GM23338 (cell line): ENCODE results near the gene ATF5. TPM values are rescaled to one million over a fixed set of nuclear protein-coding genes. Genes with fewer than 3 reads are reported as not detected.

Source experiments
- CREB1 ChIP-seq: fragments of 250-450 bp; sonication (Bioruptor Pico); IDR thresholded peaks from 2 replicates; pipeline ENCODE4 v1.5.0; 2020; ENCODE audit warnings: low read depth, mild to moderate bottlenecking, moderate library complexity
- JUNB ChIP-seq: IDR thresholded peaks from one replicate; pipeline ENCODE4 v1.6.1; 2016; ENCODE audit warnings: antibody characterized with exemption; ENCODE audit not compliant: unreplicated experiment
- NANOG ChIP-seq: IDR thresholded peaks from 2 replicates; pipeline ENCODE4 v1.6.1; 2016; ENCODE audit warnings: antibody characterized with exemption, borderline replicate concordance
- POLR2AphosphoS5 ChIP-seq: IDR thresholded peaks from 2 replicates; pipeline ENCODE4 v1.6.1; 2016; ENCODE audit warnings: antibody characterized with exemption, low read depth
- ZNF114 ChIP-seq: fragments of 250-450 bp; sonication (Bioruptor Pico); IDR thresholded peaks from 2 replicates; pipeline ENCODE4 v1.5.0; 2020; ENCODE audit warnings: mild to moderate bottlenecking, moderate library complexity
- ZNF331 ChIP-seq: fragments of 250-450 bp; sonication (Bioruptor Pico); IDR thresholded peaks from 2 replicates; pipeline ENCODE4 v1.5.0; 2020; ENCODE audit warnings: low read depth, mild to moderate bottlenecking, moderate library complexity
- microRNA-seq: library from miRNA; unstranded; fragments of <30 nt; microRNA quantifications from one replicate; pipeline ENCODE4, GENCODE V29; 2017
- polyA plus RNA-seq: library from polyadenylated mRNA; unstranded; fragments of >200 nt; fragmentation: Nextera tagmentation; extraction: Ambion mirVana; gene quantifications from 2 replicates; pipeline ENCODE4 v1.2.1, GENCODE V29; 2016
- total RNA-seq: library from RNA; depleted of rRNA; stranded (reverse); fragments of >200 nt; shearing (Covaris generic); gene quantifications from 2 replicates; pipeline ENCODE4 v1.2.3, GENCODE V29; 2014; rRNA removed
- TF ChIP-seq, protein P1 (sequence below): fragments of 250-450 bp; sonication (Bioruptor Pico); IDR thresholded peaks from 2 replicates; pipeline ENCODE4 v1.5.0; 2020; ENCODE audit warnings: mild to moderate bottlenecking, moderate library complexity

ATF5 gene
- total and polyA plus RNA-seq, 2 experiments from 2014 or later, result 7.4 to 9.6 TPM

DNA sequence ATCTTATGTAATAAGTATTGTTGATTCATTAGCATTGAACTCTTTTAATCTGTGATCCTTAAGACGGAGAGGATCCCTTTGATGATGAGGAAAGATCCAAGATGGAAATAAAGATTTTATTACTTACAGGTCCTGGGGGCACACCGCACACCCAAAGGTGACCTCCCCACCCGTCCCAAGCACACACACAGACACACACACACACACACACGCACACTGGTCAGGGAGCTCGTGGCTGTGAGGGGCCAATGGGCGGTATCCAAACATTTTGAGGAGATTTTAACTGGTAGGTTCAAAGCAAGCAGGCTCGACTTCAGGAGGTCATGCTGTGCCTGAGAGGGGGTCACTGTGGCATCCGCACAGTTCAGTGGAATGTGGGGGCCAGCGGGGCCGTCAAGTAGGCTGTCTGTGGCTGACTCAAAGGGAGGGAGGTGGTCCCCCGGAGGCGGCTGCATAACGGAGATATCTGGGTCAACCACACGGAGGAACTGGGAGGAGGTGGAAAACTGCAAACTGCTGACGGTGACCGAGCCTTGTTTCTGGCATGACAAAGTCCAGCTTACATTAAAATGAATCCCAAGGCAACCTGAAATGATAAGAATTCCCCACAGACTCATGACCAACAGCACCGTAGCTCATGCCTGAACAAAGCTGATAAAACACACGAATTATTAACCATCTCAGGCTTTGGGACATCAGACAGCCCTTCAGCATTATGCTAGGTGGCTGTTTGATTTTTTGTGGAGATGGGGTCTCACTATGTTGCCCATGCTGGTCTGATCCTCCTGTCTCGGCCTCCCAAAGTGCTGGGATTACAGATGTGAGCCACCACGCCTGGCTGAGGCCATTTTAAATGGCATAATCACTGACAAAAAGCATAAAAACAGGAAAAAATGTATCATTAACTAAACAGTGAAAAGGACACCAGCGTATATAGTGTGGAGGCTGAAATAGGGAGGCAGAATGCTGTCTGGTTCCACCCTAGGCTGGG lies 52.9 kb downstream of the ATF5 start (continued):
- TF ChIP-seq ZNF114 (no peak), NANOG (no peak), CREB1 (CRISPR knock-in tag) (no peak), ZNF331 (CRISPR knock-in tag) (no peak), POLR2AphosphoS5 (no peak), JUNB (no peak)
- TF ChIP-seq, protein P1, sequence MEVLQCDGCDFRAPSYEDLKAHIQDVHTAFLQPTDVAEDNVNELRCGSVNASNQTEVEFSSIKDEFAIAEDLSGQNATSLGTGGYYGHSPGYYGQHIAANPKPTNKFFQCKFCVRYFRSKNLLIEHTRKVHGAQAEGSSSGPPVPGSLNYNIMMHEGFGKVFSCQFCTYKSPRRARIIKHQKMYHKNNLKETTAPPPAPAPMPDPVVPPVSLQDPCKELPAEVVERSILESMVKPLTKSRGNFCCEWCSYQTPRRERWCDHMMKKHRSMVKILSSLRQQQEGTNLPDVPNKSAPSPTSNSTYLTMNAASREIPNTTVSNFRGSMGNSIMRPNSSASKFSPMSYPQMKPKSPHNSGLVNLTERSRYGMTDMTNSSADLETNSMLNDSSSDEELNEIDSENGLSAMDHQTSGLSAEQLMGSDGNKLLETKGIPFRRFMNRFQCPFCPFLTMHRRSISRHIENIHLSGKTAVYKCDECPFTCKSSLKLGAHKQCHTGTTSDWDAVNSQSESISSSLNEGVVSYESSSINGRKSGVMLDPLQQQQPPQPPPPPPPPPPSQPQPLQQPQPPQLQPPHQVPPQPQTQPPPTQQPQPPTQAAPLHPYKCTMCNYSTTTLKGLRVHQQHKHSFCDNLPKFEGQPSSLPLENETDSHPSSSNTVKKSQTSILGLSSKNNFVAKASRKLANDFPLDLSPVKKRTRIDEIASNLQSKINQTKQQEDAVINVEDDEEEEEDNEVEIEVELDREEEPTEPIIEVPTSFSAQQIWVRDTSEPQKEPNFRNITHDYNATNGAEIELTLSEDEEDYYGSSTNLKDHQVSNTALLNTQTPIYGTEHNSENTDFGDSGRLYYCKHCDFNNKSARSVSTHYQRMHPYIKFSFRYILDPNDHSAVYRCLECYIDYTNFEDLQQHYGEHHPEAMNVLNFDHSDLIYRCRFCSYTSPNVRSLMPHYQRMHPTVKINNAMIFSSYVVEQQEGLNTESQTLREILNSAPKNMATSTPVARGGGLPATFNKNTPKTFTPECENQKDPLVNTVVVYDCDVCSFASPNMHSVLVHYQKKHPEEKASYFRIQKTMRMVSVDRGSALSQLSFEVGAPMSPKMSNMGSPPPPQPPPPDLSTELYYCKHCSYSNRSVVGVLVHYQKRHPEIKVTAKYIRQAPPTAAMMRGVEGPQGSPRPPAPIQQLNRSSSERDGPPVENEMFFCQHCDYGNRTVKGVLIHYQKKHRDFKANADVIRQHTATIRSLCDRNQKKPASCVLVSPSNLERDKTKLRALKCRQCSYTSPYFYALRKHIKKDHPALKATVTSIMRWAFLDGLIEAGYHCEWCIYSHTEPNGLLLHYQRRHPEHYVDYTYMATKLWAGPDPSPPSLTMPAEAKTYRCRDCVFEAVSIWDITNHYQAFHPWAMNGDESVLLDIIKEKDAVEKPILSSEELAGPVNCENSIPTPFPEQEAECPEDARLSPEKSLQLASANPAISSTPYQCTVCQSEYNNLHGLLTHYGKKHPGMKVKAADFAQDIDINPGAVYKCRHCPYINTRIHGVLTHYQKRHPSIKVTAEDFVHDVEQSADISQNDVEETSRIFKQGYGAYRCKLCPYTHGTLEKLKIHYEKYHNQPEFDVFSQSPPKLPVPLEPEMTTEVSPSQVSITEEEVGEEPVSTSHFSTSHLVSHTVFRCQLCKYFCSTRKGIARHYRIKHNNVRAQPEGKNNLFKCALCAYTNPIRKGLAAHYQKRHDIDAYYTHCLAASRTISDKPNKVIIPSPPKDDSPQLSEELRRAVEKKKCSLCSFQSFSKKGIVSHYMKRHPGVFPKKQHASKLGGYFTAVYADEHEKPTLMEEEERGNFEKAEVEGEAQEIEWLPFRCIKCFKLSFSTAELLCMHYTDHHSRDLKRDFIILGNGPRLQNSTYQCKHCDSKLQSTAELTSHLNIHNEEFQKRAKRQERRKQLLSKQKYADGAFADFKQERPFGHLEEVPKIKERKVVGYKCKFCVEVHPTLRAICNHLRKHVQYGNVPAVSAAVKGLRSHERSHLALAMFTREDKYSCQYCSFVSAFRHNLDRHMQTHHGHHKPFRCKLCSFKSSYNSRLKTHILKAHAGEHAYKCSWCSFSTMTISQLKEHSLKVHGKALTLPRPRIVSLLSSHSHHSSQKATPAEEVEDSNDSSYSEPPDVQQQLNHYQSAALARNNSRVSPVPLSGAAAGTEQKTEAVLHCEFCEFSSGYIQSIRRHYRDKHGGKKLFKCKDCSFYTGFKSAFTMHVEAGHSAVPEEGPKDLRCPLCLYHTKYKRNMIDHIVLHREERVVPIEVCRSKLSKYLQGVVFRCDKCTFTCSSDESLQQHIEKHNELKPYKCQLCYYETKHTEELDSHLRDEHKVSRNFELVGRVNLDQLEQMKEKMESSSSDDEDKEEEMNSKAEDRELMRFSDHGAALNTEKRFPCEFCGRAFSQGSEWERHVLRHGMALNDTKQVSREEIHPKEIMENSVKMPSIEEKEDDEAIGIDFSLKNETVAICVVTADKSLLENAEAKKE (CRISPR knock-in tag), result no peak

Small RNA genes within 50 kb of the gene (microRNA-seq; reads per million reads assigned to microRNA genes)
- 1.8 reads per million for gene MIR4750

Other genes starting within 250 kb of the ATF5 start
- 3.1 and 5.7 TPM in 2 replicates for gene ADM5, start 239.6 kb upstream of the ATF5 start, total RNA-seq
- gene ADM5, start 239.6 kb upstream of the ATF5 start, polyA plus RNA-seq, result 2.6 and 2.8 TPM in 2 replicates
- gene CPT1C, start 238.1 kb upstream of the ATF5 start, total RNA-seq, result 46.8 and 63.4 TPM in 2 replicates
- gene CPT1C, start 238.1 kb upstream of the ATF5 start, polyA plus RNA-seq, result 77.3 and 79.3 TPM in 2 replicates
- gene TSKS, start 165.9 kb upstream of the ATF5 start, total RNA-seq, result not detected in 2 replicates
- 0.82 and 0.99 TPM in 2 replicates for gene TSKS, start 165.9 kb upstream of the ATF5 start, polyA plus RNA-seq
- gene AP2A1, start 162.2 kb upstream of the ATF5 start, total RNA-seq, result 110 and 129 TPM in 2 replicates
- gene AP2A1, start 162.2 kb upstream of the ATF5 start, polyA plus RNA-seq, result 34.1 and 37.2 TPM in 2 replicates
- 25.7 and 34.8 TPM in 2 replicates for gene FUZ, start 115.9 kb upstream of the ATF5 start, total RNA-seq
- gene FUZ, start 115.9 kb upstream of the ATF5 start, polyA plus RNA-seq, result 24.3 TPM in 2 replicates
- 47.1 and 58.6 TPM in 2 replicates for gene MED25, start 110.9 kb upstream of the ATF5 start, total RNA-seq
- gene MED25, start 110.9 kb upstream of the ATF5 start, polyA plus RNA-seq, result 45.6 and 46.4 TPM in 2 replicates
- 194 and 209 TPM in 2 replicates for gene PTOV1, start 78.0 kb upstream of the ATF5 start, total RNA-seq
- gene PTOV1, start 78.0 kb upstream of the ATF5 start, polyA plus RNA-seq, result 188 and 225 TPM in 2 replicates
- 81.4 and 99.6 TPM in 2 replicates for gene PNKP, start 61.6 kb upstream of the ATF5 start, total RNA-seq
- 109 and 112 TPM in 2 replicates for gene PNKP, start 61.6 kb upstream of the ATF5 start, polyA plus RNA-seq
- gene AKT1S1, start 51.9 kb upstream of the ATF5 start, total RNA-seq, result 15.7 and 21.5 TPM in 2 replicates
- gene AKT1S1, start 51.9 kb upstream of the ATF5 start, polyA plus RNA-seq, result 28.0 and 28.6 TPM in 2 replicates
- gene TBC1D17, start 51.5 kb upstream of the ATF5 start, total RNA-seq, result 12.1 and 19.3 TPM in 2 replicates
- 39.5 and 43.1 TPM in 2 replicates for gene TBC1D17, start 51.5 kb upstream of the ATF5 start, polyA plus RNA-seq
- gene IL4I1, start 32.3 kb upstream of the ATF5 start, total RNA-seq, result 0.50 and 0.69 TPM in 2 replicates
- 0.57 and 0.60 TPM in 2 replicates for gene IL4I1, start 32.3 kb upstream of the ATF5 start, polyA plus RNA-seq
- gene NUP62, start 299 bp downstream of the ATF5 start, total RNA-seq, result 87.7 and 99.4 TPM in 2 replicates
- 54.0 and 55.5 TPM in 2 replicates for gene NUP62, start 299 bp downstream of the ATF5 start, polyA plus RNA-seq
- not detected in 2 replicates for gene SIGLEC11, start 32.0 kb downstream of the ATF5 start, total RNA-seq
- gene SIGLEC11, start 32.0 kb downstream of the ATF5 start, polyA plus RNA-seq, result not detected in 2 replicates
- 20.4 and 29.1 TPM in 2 replicates for gene VRK3, start 96.2 kb downstream of the ATF5 start, total RNA-seq
- gene VRK3, start 96.2 kb downstream of the ATF5 start, polyA plus RNA-seq, result 17.4 and 19.2 TPM in 2 replicates
- gene ZNF473, start 96.8 kb downstream of the ATF5 start, total RNA-seq, result 17.4 and 18.9 TPM in 2 replicates
- gene ZNF473, start 96.8 kb downstream of the ATF5 start, polyA plus RNA-seq, result 1.5 and 3.3 TPM in 2 replicates
- 3.1 TPM in 1 of 2 replicates, not detected in the other for gene IZUMO2, start 234.1 kb downstream of the ATF5 start, total RNA-seq
- gene IZUMO2, start 234.1 kb downstream of the ATF5 start, polyA plus RNA-seq, result 5.0 and 6.2 TPM in 2 replicates